HepG2 (cell line): ENCODE measurements around the gene NARS2. TPM values are rescaled to one million over a fixed set of nuclear protein-coding genes. Genes with fewer than 3 reads are reported as not detected.

ENCODE experiments used
- ATAC-seq: fragments of 200-7000 bp; cut with Tn5 transposase; 3 replicates; pipeline ENCODE4 v1.9.1; 2020; ENCODE audit warnings: mild to moderate bottlenecking, moderate library complexity
- BruUV-seq: library from RNA; stranded (reverse); fragments of 400-500 nt; replicated peaks from 2 replicates; lab custom pipeline; 2021; lab: Mats Ljungman, UMichigan
- CTCF ChIA-PET: fragments of 300-600 bp; formaldehyde crosslinking; extraction: SDS; loops from one replicate; lab custom pipeline; 2021; ENCODE audit warnings: low total read pairs, inconsistent platforms, low intra/inter-chr PET ratio; lab: Yijun Ruan, JAX
- POLR2A ChIA-PET: fragments of 350-600 bp; sonication (Branson Sonifier 250); formaldehyde crosslinking; loops from one replicate; lab custom pipeline; 2020; ENCODE audit warnings: antibody characterized with exemption, inconsistent platforms; lab: Yijun Ruan, JAX
- DNase-seq: peaks from one replicate; pipeline ENCODE4 v3.0.0-alpha.2; 2015; ENCODE audit warnings: low spot score
- FAIRE-seq: peaks from 3 replicates; lab custom pipeline; 2011; peaks lifted over from hg19 to GRCh38; lab: Jason Lieb, UNC
- H2AFZ ChIP-seq: one replicate; pipeline ENCODE4 v1.6.1; 2011; ENCODE audit warnings: low read length, inconsistent platforms
- H3K27ac ChIP-seq: fragments of 300-600 bp; 3 replicates; pipeline ENCODE4 v1.8.0; 2011; ENCODE audit warnings: mixed run types, mild to moderate bottlenecking, mixed read lengths, low read length, inconsistent platforms; ENCODE audit not compliant: insufficient read depth; ENCODE audit errors: extremely low read length
- H3K27me3 ChIP-seq, 2 experiments: fragments of 200-600 bp in 1 of 2; 2 replicates in 1 of 2; 3 replicates in 1 of 2; pipeline versions ENCODE4 v1.6.0 to v1.8.0; 2011; ENCODE audit warnings: low read length in 2 of 2, mild to moderate bottlenecking in 2 of 2, moderate library complexity in 2 of 2, inconsistent platforms in 1 of 2; ENCODE audit not compliant: insufficient read depth in 2 of 2, control insufficient read depth in 1 of 2
- H3K36me3 ChIP-seq, 2 experiments: fragments of 200-600 bp in 1 of 2; replicated peaks in 1 of 2; 2 replicates in 1 of 2; 3 replicates in 1 of 2; pipeline versions ENCODE4 v1.5.1 to v1.8.0; 2011; ENCODE audit warnings: low read length in 2 of 2, inconsistent platforms in 1 of 2; ENCODE audit not compliant: insufficient read depth in 2 of 2, control insufficient read depth in 1 of 2
- H3K4me1 ChIP-seq: 2 replicates; pipeline ENCODE4 v1.5.1; 2012; ENCODE audit warnings: low read length, inconsistent platforms; ENCODE audit not compliant: insufficient read depth
- H3K4me2 ChIP-seq: 2 replicates; pipeline ENCODE4 v1.6.0; 2011; ENCODE audit warnings: low read depth, low read length, inconsistent platforms
- H3K4me3 ChIP-seq, 3 experiments: fragments of 200-600 bp in 1 of 3; sonication (generic), shearing (Covaris generic) in 1 of 3; replicated peaks in 1 of 3; 2 replicates each; pipeline ENCODE4 v1.5.1; 2011 to 2016; ENCODE audit warnings: low read length in 3 of 3, inconsistent platforms in 2 of 3, low read depth in 2 of 3, mild to moderate bottlenecking in 2 of 3, control low read depth in 1 of 3, mixed read lengths in 1 of 3; ENCODE audit not compliant: insufficient read depth in 1 of 3
- H3K79me2 ChIP-seq: one replicate; pipeline ENCODE4 v1.6.1; 2011; ENCODE audit warnings: low read length, inconsistent platforms; ENCODE audit not compliant: insufficient read depth
- H3K9ac ChIP-seq: 2 replicates; pipeline ENCODE4 v1.6.0; 2011; ENCODE audit warnings: mild to moderate bottlenecking, low read depth, low read length, inconsistent platforms; ENCODE audit not compliant: insufficient read depth
- H3K9me3 ChIP-seq: 2 replicates; pipeline ENCODE4 v1.5.1; 2012; ENCODE audit warnings: mild to moderate bottlenecking, low read length
- H4K20me1 ChIP-seq: 2 replicates; pipeline ENCODE4 v1.6.0; 2011; ENCODE audit warnings: inconsistent platforms, mild to moderate bottlenecking, low read length, moderate library complexity; ENCODE audit not compliant: insufficient read depth
- ARNTL ChIP-seq: sonication (generic); formaldehyde crosslinking; IDR thresholded peaks from 2 replicates; pipeline ENCODE4 v1.4.0; 2020; ENCODE audit warnings: mild to moderate bottlenecking, missing genetic modification reagents
- EHMT2 ChIP-seq: fragments of 200-600 bp; sonication (generic); IDR thresholded peaks from 2 replicates; pipeline ENCODE4 v1.7.0; 2017; ENCODE audit warnings: antibody characterized with exemption, low read depth, low read length, borderline replicate concordance
- ETV5 ChIP-seq: IDR thresholded peaks from 2 replicates; pipeline ENCODE4 v1.6.1; 2018; ENCODE audit warnings: missing biosample characterization, missing genetic modification reagents, inconsistent platforms, borderline replicate concordance
- KAT8 ChIP-seq: IDR thresholded peaks from 2 replicates; pipeline ENCODE4 v1.6.1; 2016; ENCODE audit warnings: missing genetic modification reagents, missing compliant biosample characterization
- MEIS1 ChIP-seq: sonication (generic); formaldehyde crosslinking; IDR thresholded peaks from 2 replicates; pipeline ENCODE4 v1.9.0; 2021; ENCODE audit warnings: mild to moderate bottlenecking, missing genetic modification reagents, moderate library complexity, borderline replicate concordance
- NFYB ChIP-seq: sonication (generic); formaldehyde crosslinking; IDR thresholded peaks from 2 replicates; pipeline ENCODE4 v1.4.0; 2020; ENCODE audit warnings: missing genetic modification reagents
- PAF1 ChIP-seq: IDR thresholded peaks from 2 replicates; pipeline ENCODE4 v1.6.1; 2016; ENCODE audit warnings: missing genetic modification reagents, missing compliant biosample characterization
- SRY ChIP-seq: sonication (generic); formaldehyde crosslinking; IDR thresholded peaks from 2 replicates; pipeline ENCODE4 v1.8.0; 2022; ENCODE audit warnings: mild to moderate bottlenecking, missing genetic modification reagents
- TSC22D2 ChIP-seq: sonication (generic); formaldehyde crosslinking; IDR thresholded peaks from 2 replicates; pipeline ENCODE4 v1.5.1; 2020; ENCODE audit warnings: missing genetic modification reagents, mild to moderate bottlenecking, borderline replicate concordance
- ZFP62 ChIP-seq: sonication (generic); formaldehyde crosslinking; IDR thresholded peaks from 2 replicates; pipeline ENCODE4 v1.4.0; 2020; ENCODE audit warnings: missing genetic modification reagents
- ZNF234 ChIP-seq: sonication (generic); formaldehyde crosslinking; conservative IDR thresholded peaks from 2 replicates; pipeline ENCODE4 v1.5.1; 2020; ENCODE audit warnings: mild to moderate bottlenecking, missing genetic modification reagents
- ZNF282 ChIP-seq: fragments of 450-650 bp; IDR thresholded peaks from 2 replicates; pipeline ENCODE4 v1.6.1; 2018; ENCODE audit not compliant: partially characterized antibody
- ZNF446 ChIP-seq: sonication (generic); formaldehyde crosslinking; IDR thresholded peaks from 2 replicates; pipeline ENCODE4 v1.5.0; 2020; ENCODE audit warnings: mild to moderate bottlenecking, missing genetic modification reagents
- WGBS: methylation state at CpG from one replicate; pipeline ENCODE4 v1.1.6; 2017; ENCODE audit warnings: low lambda C conversion rate; 5-methylcytosine and 5-hydroxymethylcytosine counted together
- in situ Hi-C: cut with HindIII; loops from 2 replicates; pipeline ENCODE4 v1.10.0; 2017; ENCODE audit warnings: low pct_unique_long_range_greater_than_20kb; ENCODE audit not compliant: extremely low pct_ligation_motif_present
- intact Hi-C: fragments of 100-400 bp; cut with micrococcal nuclease; formaldehyde crosslinking; loops from one replicate; pipeline ENCODE4 v1.10.0; 2022; ENCODE audit not compliant: unreplicated experiment
- polyA plus RNA-seq, 8 experiments: library from polyadenylated mRNA; depleted of rRNA in 3 of 8; stranded (reverse) in 7 of 8; unstranded in 1 of 8; fragments of >200 nt; fragmentation: Illumina TruSeq in 4 of 8; extraction: Trizol in 4 of 8; gene quantifications; 2 replicates each; pipeline versions ENCODE4 v1.2.1 to v1.2.3, GENCODE V29; 2011 to 2016; ENCODE audit warnings: low read depth in 4 of 8, missing spikeins in 1 of 8, mixed read lengths in 1 of 8; ENCODE audit not compliant: insufficient read depth in 1 of 8
- total RNA-seq, 5 experiments: library from RNA; depleted of rRNA; stranded (reverse); fragments of >200 nt; fragmentation: Illumina TruSeq; extraction: Trizol; gene quantifications; 2 replicates each; pipeline ENCODE4 v1.2.3, GENCODE V29; 2016; ENCODE audit warnings: low read depth in 1 of 5
- TF ChIP-seq, protein P1 (sequence below): sonication (generic); formaldehyde crosslinking; IDR thresholded peaks from 2 replicates; pipeline ENCODE4 v1.5.0; 2020; ENCODE audit warnings: mild to moderate bottlenecking, missing genetic modification reagents
- TF ChIP-seq, protein P2 (sequence below): sonication (generic); formaldehyde crosslinking; IDR thresholded peaks from 2 replicates; pipeline ENCODE4 v1.9.0; 2021; ENCODE audit warnings: missing genetic modification reagents, borderline replicate concordance

NARS2 gene
- total and polyA plus RNA-seq, 2 of the 13 experiments (the other 11 are each of a cell fraction or from before 2014, with no cell fraction given) = 45.9 to 65.0 TPM

DNA sequence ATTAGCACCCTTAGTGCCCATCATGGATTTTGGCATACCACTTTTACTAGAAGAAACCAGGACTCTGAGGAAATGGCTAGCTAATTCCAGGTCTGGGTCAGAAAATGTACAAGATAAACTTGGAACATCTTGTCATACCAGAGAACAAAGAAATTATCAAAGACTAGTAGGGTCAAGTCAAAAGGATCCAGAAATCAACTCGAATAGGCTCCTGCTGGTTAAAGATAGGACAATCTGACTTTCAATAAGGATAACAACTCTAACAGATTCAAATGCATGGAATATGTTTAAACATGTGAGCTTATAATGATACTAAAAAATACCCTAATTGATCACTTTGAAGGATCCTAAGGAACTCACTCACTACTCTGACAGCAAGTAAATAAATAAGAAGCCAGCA lies 175.9 kb downstream of the NARS2 start:
- in situ Hi-C loops = no loop called here
- Histone ChIP-seq H4K20me1 (no peaks in the 10 kb centered on the region; the same call in 1 of the 2 replicates), H3K27ac (no peak overlapping the region), H3K27me3 (no peaks in the 10 kb centered on the region), H3K36me3 (no peaks in the 10 kb centered on the region), H2AFZ (no peak overlapping the region), H3K79me2 (peaks cover 2% of the 10 kb centered on the region), H3K4me2 (no peak overlapping the region), H3K4me3 (no peak overlapping the region), H3K9ac (no peak overlapping the region), H3K9me3 (no peaks in the 10 kb centered on the region), H3K4me1 (peaks cover 10% of the 10 kb centered on the region)
- TF ChIP-seq, protein P1, sequence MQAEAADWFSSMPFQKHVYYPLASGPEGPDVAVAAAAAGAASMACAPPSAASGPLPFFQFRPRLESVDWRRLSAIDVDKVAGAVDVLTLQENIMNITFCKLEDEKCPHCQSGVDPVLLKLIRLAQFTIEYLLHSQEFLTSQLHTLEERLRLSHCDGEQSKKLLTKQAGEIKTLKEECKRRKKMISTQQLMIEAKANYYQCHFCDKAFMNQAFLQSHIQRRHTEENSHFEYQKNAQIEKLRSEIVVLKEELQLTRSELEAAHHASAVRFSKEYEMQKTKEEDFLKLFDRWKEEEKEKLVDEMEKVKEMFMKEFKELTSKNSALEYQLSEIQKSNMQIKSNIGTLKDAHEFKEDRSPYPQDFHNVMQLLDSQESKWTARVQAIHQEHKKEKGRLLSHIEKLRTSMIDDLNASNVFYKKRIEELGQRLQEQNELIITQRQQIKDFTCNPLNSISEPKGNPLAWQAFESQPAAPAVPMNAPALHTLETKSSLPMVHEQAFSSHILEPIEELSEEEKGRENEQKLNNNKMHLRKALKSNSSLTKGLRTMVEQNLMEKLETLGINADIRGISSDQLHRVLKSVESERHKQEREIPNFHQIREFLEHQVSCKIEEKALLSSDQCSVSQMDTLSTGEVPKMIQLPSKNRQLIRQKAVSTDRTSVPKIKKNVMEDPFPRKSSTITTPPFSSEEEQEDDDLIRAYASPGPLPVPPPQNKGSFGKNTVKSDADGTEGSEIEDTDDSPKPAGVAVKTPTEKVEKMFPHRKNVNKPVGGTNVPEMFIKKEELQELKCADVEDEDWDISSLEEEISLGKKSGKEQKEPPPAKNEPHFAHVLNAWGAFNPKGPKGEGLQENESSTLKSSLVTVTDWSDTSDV (CRISPR knock-in tag) = no peak
- TF ChIP-seq ZNF446 = no peak
- TF ChIP-seq, protein P2, sequence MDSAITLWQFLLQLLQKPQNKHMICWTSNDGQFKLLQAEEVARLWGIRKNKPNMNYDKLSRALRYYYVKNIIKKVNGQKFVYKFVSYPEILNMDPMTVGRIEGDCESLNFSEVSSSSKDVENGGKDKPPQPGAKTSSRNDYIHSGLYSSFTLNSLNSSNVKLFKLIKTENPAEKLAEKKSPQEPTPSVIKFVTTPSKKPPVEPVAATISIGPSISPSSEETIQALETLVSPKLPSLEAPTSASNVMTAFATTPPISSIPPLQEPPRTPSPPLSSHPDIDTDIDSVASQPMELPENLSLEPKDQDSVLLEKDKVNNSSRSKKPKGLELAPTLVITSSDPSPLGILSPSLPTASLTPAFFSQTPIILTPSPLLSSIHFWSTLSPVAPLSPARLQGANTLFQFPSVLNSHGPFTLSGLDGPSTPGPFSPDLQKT (CRISPR knock-in tag) = no peak
- no peak for TF ChIP-seq PAF1
- TF ChIP-seq NFYB (CRISPR knock-in tag) = no peak
- no peak for TF ChIP-seq SRY (CRISPR knock-in tag)
- TF ChIP-seq ZNF282 = no peak
- no peak for TF ChIP-seq EHMT2
- TF ChIP-seq ZFP62 (CRISPR knock-in tag) = no peak
- TF ChIP-seq MEIS1 (CRISPR knock-in tag) = no peak
- TF ChIP-seq ETV5 (CRISPR knock-in tag) = no peak
- TF ChIP-seq KAT8 (CRISPR knock-in tag) = no peak
- TF ChIP-seq ZNF234 (CRISPR knock-in tag) = no peak
- no peak for TF ChIP-seq TSC22D2 (CRISPR knock-in tag)
- TF ChIP-seq ARNTL = no peak
- intact Hi-C loops = no loop called here
- ATAC-seq (no peak), DNase-seq (no peak), FAIRE-seq (no peak)
- 96% methylated on average over 1 of the region's 1 CpG for WGBS
- BruUV-seq = no TSS peak
- ChIA-PET CTCF (no interaction called here), POLR2A (interaction anchor here (1.2 kb wide), 1 partner anchor 18 kb away, joined by 4 read pairs; no protein-coding TSS in a partner anchor)
